H1 (cell line): ENCODE data around the gene SGK1. TPM values are rescaled to one million over a fixed set of nuclear protein-coding genes. Genes with fewer than 3 reads are reported as not detected.
"Not testable (repeated sequence)": the region's sequence is repeated elsewhere in the genome, so short reads cannot be mapped to it uniquely, and the experiment has no call there.

Experiments used
- CTCF ChIA-PET: fragments of 300-600 bp; sonication (Branson Sonifier 250); formaldehyde crosslinking; loops from one replicate; lab custom pipeline; 2021; ENCODE audit not compliant: partially characterized antibody; lab: Charles Lee
- POLR2A ChIA-PET: fragments of 300-600 bp; sonication (Branson Sonifier 250); formaldehyde crosslinking; loops from one replicate; lab custom pipeline; 2021; ENCODE audit warnings: inconsistent platforms; ENCODE audit not compliant: partially characterized antibody; lab: Charles Lee
- DNase-seq, 2 experiments: peaks; one replicate each; pipeline versions ENCODE4 v3.0.0 to v3.0.0-alpha.2; 2010 to 2022; ENCODE audit warnings: low spot score in 2 of 2, low read depth in 1 of 2, mixed read lengths in 1 of 2
- FAIRE-seq: peaks from 2 replicates; lab custom pipeline; 2011; peaks lifted over from hg19 to GRCh38; lab: Jason Lieb, UNC
- H2AFZ ChIP-seq: 2 replicates; pipeline ENCODE4 v1.8.1; 2012; ENCODE audit warnings: low read length, inconsistent platforms
- H2AK5ac ChIP-seq: 2 replicates; pipeline ENCODE4 v1.6.1; 2013; ENCODE audit warnings: low read depth, low read length
- H2BK120ac ChIP-seq: replicated peaks from 2 replicates; pipeline ENCODE3; 2013; ENCODE audit warnings: low read depth, low read length, inconsistent platforms
- H2BK12ac ChIP-seq: 2 replicates; pipeline ENCODE4 v1.6.1; 2013; ENCODE audit warnings: low read depth, low read length
- H2BK15ac ChIP-seq: 2 replicates; pipeline ENCODE4 v1.6.1; 2013; ENCODE audit warnings: low read length
- H2BK20ac ChIP-seq: 2 replicates; pipeline ENCODE4 v1.6.1; 2013; ENCODE audit warnings: low read length
- H2BK5ac ChIP-seq: 2 replicates; pipeline ENCODE4 v1.6.1; 2013; ENCODE audit warnings: low read depth, low read length
- H3K14ac ChIP-seq: 2 replicates; pipeline ENCODE4 v1.6.1; 2013; ENCODE audit warnings: inconsistent platforms; ENCODE audit not compliant: insufficient read length
- H3K18ac ChIP-seq: 2 replicates; pipeline ENCODE4 v1.6.1; 2013; ENCODE audit warnings: low read length; ENCODE audit errors: extremely low read depth
- H3K23ac ChIP-seq: 2 replicates; pipeline ENCODE4 v1.6.1; 2013; ENCODE audit warnings: inconsistent platforms; ENCODE audit not compliant: insufficient read length
- H3K23me2 ChIP-seq: 2 replicates; pipeline ENCODE4 v1.6.1; 2013; ENCODE audit warnings: low read depth, low read length
- H3K27ac ChIP-seq: 2 replicates; pipeline ENCODE4 v1.6.1; 2011; ENCODE audit warnings: low read depth, low read length, inconsistent platforms
- H3K27me3 ChIP-seq, 4 experiments: replicated peaks in 1 of 4; 1 replicate in 1 of 4; 2 replicates in 3 of 4; pipeline versions ENCODE4 v1.6.1 to v1.8.1; 2011 to 2013; ENCODE audit warnings: low read length in 3 of 4, mild to moderate bottlenecking in 3 of 4, inconsistent platforms in 2 of 4, mixed read lengths in 2 of 4, moderate library complexity in 1 of 4; ENCODE audit not compliant: control insufficient read depth in 3 of 4, insufficient read depth in 3 of 4; ENCODE audit errors: extremely low read depth in 1 of 4
- H3K36me3 ChIP-seq, 4 experiments: 2 replicates each; pipeline versions ENCODE4 v1.6.1 to v1.8.1; 2011 to 2013; ENCODE audit warnings: mild to moderate bottlenecking in 4 of 4, low read length in 3 of 4, moderate library complexity in 2 of 4, control low read depth in 1 of 4, inconsistent platforms in 1 of 4; ENCODE audit not compliant: insufficient read depth in 4 of 4, control insufficient read depth in 2 of 4
- H3K4ac ChIP-seq: replicated peaks from 2 replicates; pipeline ENCODE3; 2013; ENCODE audit warnings: low read length, low read depth, mixed read lengths, inconsistent platforms; ENCODE audit not compliant: insufficient read length
- H3K4me1 ChIP-seq, 4 experiments: replicated peaks in 1 of 4; 1 replicate in 1 of 4; 2 replicates in 3 of 4; pipeline versions ENCODE4 v1.6.1 to v1.8.1; 2011 to 2013; ENCODE audit warnings: low read length in 3 of 4, inconsistent platforms in 2 of 4, mixed read lengths in 1 of 4; ENCODE audit not compliant: insufficient read depth in 4 of 4, control insufficient read depth in 3 of 4
- H3K4me2 ChIP-seq, 2 experiments: 2 replicates each; pipeline versions ENCODE4 v1.6.1 to v1.8.1; 2011 to 2013; ENCODE audit warnings: low read depth in 2 of 2, low read length in 2 of 2, control low read depth in 1 of 2, inconsistent platforms in 1 of 2, mild to moderate bottlenecking in 1 of 2; ENCODE audit not compliant: insufficient read depth in 1 of 2
- H3K4me3 ChIP-seq, 4 experiments: fragments of 200-600, 300-600 bp in 1 of 4; sonication (generic), shearing (Covaris generic), sonication (Bioruptor Twin) in 1 of 4; 2 replicates each; pipeline versions ENCODE4 v1.5.1 to v1.8.1; 2011 to 2016; ENCODE audit warnings: low read length in 4 of 4, low read depth in 3 of 4, control low read depth in 2 of 4, inconsistent platforms in 2 of 4, mild to moderate bottlenecking in 2 of 4, mixed read lengths in 1 of 4, moderate library complexity in 1 of 4; ENCODE audit not compliant: insufficient read depth in 2 of 4; ENCODE audit errors: extremely low read depth in 1 of 4
- H3K56ac ChIP-seq: replicated peaks from 2 replicates; pipeline ENCODE3; 2013; ENCODE audit warnings: low read depth, mild to moderate bottlenecking, mixed read lengths, low read length, inconsistent platforms; ENCODE audit not compliant: insufficient read length
- H3K79me1 ChIP-seq: 2 replicates; pipeline ENCODE4 v1.6.1; 2013; ENCODE audit warnings: low read depth, low read length, control low read depth
- H3K79me2 ChIP-seq, 2 experiments: 2 replicates each; pipeline versions ENCODE4 v1.6.1 to v1.8.1; 2012 to 2013; ENCODE audit warnings: low read length in 2 of 2, mild to moderate bottlenecking in 2 of 2, inconsistent platforms in 1 of 2; ENCODE audit not compliant: insufficient read depth in 2 of 2, control insufficient read depth in 1 of 2
- H3K9ac ChIP-seq, 4 experiments: replicated peaks in 1 of 4; 1 replicate in 1 of 4; 2 replicates in 3 of 4; pipeline versions ENCODE4 v1.6.1 to v1.8.1; 2011 to 2013; ENCODE audit warnings: low read depth in 3 of 4, low read length in 3 of 4, control low read depth in 2 of 4, mild to moderate bottlenecking in 2 of 4, moderate library complexity in 2 of 4, inconsistent platforms in 1 of 4; ENCODE audit errors: extremely low read depth in 1 of 4
- H3K9me3 ChIP-seq, 2 experiments: 2 replicates each; pipeline versions ENCODE4 v1.6.1 to v1.8.1; 2012 to 2013; ENCODE audit warnings: mild to moderate bottlenecking in 2 of 2, moderate library complexity in 2 of 2, control low read depth in 1 of 2, inconsistent platforms in 1 of 2, low read depth in 1 of 2, low read length in 1 of 2, mixed read lengths in 1 of 2; ENCODE audit not compliant: insufficient read depth in 2 of 2
- H4K20me1 ChIP-seq, 2 experiments: replicated peaks in 1 of 2; 2 replicates each; pipeline versions ENCODE3 to v1.8.1; 2011 to 2013; ENCODE audit warnings: inconsistent platforms in 2 of 2, low read length in 2 of 2, mild to moderate bottlenecking in 1 of 2; ENCODE audit not compliant: insufficient read depth in 2 of 2, control insufficient read depth in 1 of 2
- H4K5ac ChIP-seq: 2 replicates; pipeline ENCODE4 v1.6.1; 2013; ENCODE audit warnings: low read length, low read depth, mixed read lengths, inconsistent platforms; ENCODE audit not compliant: insufficient read length
- H4K8ac ChIP-seq: 2 replicates; pipeline ENCODE4 v1.8.0; 2013; ENCODE audit warnings: mild to moderate bottlenecking, moderate library complexity, low read length, inconsistent platforms; ENCODE audit not compliant: insufficient read depth; ENCODE audit errors: extremely low read depth
- H4K91ac ChIP-seq: replicated peaks from 2 replicates; pipeline ENCODE3; 2013; ENCODE audit warnings: low read length, mixed read lengths, inconsistent platforms; ENCODE audit not compliant: insufficient read length
- JUND ChIP-seq: IDR thresholded peaks from 2 replicates; pipeline ENCODE4 v1.6.1; 2011; ENCODE audit warnings: mild to moderate bottlenecking, improper control_type of control experiment, low read length
- WGBS, 2 experiments: shearing (Covaris generic) in 1 of 2; methylation state at CpG; one replicate each; pipeline versions ENCODE4 v1.1.6 to v1.1.7; 2013 to 2015; ENCODE audit warnings: low lambda C conversion rate in 2 of 2, mixed read lengths in 2 of 2, inconsistent platforms in 1 of 2, low coverage in 1 of 2, missing lambda C conversion rate in 1 of 2; ENCODE audit not compliant: insufficient replicate concordance in 2 of 2, insufficient coverage in 1 of 2, insufficient read length in 1 of 2; ENCODE audit errors: extremely low coverage in 1 of 2, missing lambda C conversion rate in 1 of 2; 5-methylcytosine and 5-hydroxymethylcytosine counted together
- polyA plus RNA-seq, 7 experiments: library from polyadenylated mRNA; depleted of rRNA in 3 of 7; stranded (reverse) in 5 of 7; unstranded in 2 of 7; fragments of >200 nt in 5 of 7; fragments of 200-250 nt in 2 of 7; gene quantifications; 1 replicate in 5 of 7; 2 replicates in 1 of 7; 4 replicates in 1 of 7; pipeline versions ENCODE4 v1.2.1 to v1.2.3, GENCODE V29; 2011 to 2013; ENCODE audit warnings: missing spikeins in 2 of 7, mixed read lengths in 2 of 7
- total RNA-seq: library from RNA; stranded (reverse); fragmentation: NEBNext Ultra II Directional; extraction: Animal tissue kit (Norgen Biotek cat#: 25700); gene quantifications from 2 replicates; pipeline ENCODE4 v1.2.1, GENCODE V29; 2021

SGK1 gene
- total and polyA plus RNA-seq, 2 of the 8 experiments (the other 6 are each of a cell fraction or from before 2014, with no cell fraction given), result 14.5 to 18.4 TPM

GRCh38 chr6:134205366-134205765 is 112.5 kb downstream of the SGK1 start:
- Histone ChIP-seq H3K27ac (no peak overlapping the region), H3K9me3 (no peaks in the 10 kb centered on the region), H3K14ac (no peak overlapping the region), H3K9ac (no peak overlapping the region), H3K4me2 (no peak overlapping the region), H3K4me1 (no peaks in the 10 kb centered on the region), H3K23me2 (no peaks in the 10 kb centered on the region), H4K8ac (no peak overlapping the region), H3K4ac (no peak overlapping the region), H4K20me1 (no peaks in the 10 kb centered on the region), H2BK12ac (no peak overlapping the region), H3K23ac (no peak overlapping the region), H3K56ac (no peak overlapping the region), H2BK20ac (no peak overlapping the region), H4K91ac (no peak overlapping the region), H2BK15ac (no peak overlapping the region), H2AFZ (no peak overlapping the region), H3K36me3 (no peaks in the 10 kb centered on the region), H2BK5ac (no peak overlapping the region), H2AK5ac (no peak overlapping the region), H3K27me3 (no peaks in the 10 kb centered on the region), H3K18ac (no peak overlapping the region), H3K79me1 (no peaks in the 10 kb centered on the region), H3K79me2 (no peaks in the 10 kb centered on the region), H3K4me3 (no peak overlapping the region), H2BK120ac (no peak overlapping the region), H4K5ac (no peak overlapping the region)
- TF ChIP-seq JUND, result no peak
- CTCF ChIA-PET, result interaction anchor here (0.7 kb wide), 1 partner anchor 110 kb away, joined by 3 read pairs; no protein-coding TSS in a partner anchor
- 90% methylated on average over 4 of the region's 4 CpGs; no CpG with 5 or more reads in 1 of the 2 experiments for WGBS, 2 experiments
- DNase-seq, result no peak
- no peak for FAIRE-seq
- POLR2A ChIA-PET, result no interaction called here

- 86% methylated on average over 1 of the region's 1 CpG; no CpG with 5 or more reads in 1 of the 2 experiments for WGBS, 2 experiments
- CTCF ChIA-PET, result interaction anchor here (0.7 kb wide), 1 partner anchor 109 kb away, joined by 3 read pairs; no protein-coding TSS in a partner anchor
- not testable (repeated sequence) for H2BK5ac ChIP-seq
Observed at GRCh38 chr6:134204759-134205158, 113.2 kb downstream of the SGK1 start.

More at GRCh38 chr6:134204759-134205158, 113.2 kb downstream of the SGK1 start:
- POLR2A ChIA-PET, H3K27me3 ChIP-seq, H4K91ac ChIP-seq, H2AFZ ChIP-seq, H3K4me2 ChIP-seq, H3K79me2 ChIP-seq, H3K4me1 ChIP-seq, DNase-seq, H3K79me1 ChIP-seq, H3K23ac ChIP-seq, H4K20me1 ChIP-seq, H2BK15ac ChIP-seq, H4K8ac ChIP-seq, H2BK12ac ChIP-seq, H3K14ac ChIP-seq, H2BK20ac ChIP-seq, H4K5ac ChIP-seq, H3K9ac ChIP-seq, H3K9me3 ChIP-seq, H3K23me2 ChIP-seq, H2BK120ac ChIP-seq, H3K27ac ChIP-seq, FAIRE-seq, H3K56ac ChIP-seq, H3K4me3 ChIP-seq, H3K36me3 ChIP-seq, H3K18ac ChIP-seq, H3K4ac ChIP-seq, H2AK5ac ChIP-seq: not testable (repeated sequence)
